GM18520 (cell line): ENCODE measurements around the gene PROK1.

Experiments used
- ATAC-seq: cut with Tn5 transposase; IDR thresholded peaks from one replicate; pipeline ENCODE4 v1.9.1; 2021; ENCODE audit not compliant: unreplicated experiment

Gene PROK1

DNA sequence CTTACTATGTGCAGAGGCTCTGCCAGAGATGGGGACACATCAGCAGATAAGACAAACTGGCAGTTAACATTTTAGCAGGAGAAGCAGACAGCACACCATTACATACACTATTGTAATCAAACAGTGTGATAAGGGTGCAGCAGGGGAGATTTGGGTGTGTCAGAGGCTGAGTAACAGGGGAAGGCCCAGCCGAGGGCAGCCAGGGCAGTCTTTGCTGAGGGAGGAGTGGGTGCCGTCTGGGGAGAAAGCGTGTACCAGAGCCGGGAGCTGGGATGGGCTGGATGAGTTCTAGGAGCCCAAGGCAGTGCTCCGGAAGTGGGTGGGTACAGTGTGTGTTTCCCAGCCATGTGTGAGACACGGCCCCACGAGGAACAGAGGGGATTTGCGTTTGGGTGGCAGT lies 36.8 kb downstream of the PROK1 start:
- ATAC-seq = no peak

DNA sequence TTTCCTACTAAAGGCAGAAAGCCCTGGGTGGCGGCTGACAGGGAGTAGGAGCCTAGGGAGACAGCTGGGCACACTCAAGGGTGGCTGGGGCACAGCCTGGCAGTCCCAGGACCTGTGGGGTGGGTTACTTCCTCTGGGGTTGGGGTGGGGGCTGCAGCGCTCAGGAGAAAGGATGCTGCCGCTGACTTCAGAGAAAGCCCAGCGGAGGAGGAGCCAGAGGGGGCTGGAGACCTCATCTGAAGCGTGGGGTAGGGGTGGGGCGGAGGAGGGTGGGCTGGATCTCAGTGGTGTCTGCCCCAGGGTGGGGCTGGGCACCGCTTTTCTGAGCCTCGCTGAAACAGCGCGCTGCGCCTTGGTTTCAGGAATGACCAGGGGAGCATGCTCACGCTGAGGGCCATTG lies 37.2 kb downstream of the PROK1 start:
- ATAC-seq = no peak

DNA sequence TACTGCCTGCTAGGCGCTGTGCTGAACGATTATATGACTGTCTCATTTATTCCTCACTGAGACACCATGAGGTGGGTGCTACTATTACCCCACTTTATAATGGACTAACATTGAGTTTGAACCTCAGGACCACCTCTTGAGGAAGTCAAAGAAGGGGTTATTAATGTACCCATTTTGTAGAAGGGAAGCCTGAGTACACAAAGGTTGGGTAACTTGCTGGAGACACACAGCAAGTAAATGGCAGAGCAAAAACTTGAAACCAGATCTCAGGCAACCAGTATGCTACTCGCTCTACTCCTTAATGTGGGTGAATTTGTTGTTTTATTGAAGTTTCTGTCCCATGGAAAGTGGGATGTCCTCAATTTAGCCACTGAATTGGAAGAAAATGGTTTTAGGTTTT lies 37.9 kb downstream of the PROK1 start:
- no peak for ATAC-seq

DNA sequence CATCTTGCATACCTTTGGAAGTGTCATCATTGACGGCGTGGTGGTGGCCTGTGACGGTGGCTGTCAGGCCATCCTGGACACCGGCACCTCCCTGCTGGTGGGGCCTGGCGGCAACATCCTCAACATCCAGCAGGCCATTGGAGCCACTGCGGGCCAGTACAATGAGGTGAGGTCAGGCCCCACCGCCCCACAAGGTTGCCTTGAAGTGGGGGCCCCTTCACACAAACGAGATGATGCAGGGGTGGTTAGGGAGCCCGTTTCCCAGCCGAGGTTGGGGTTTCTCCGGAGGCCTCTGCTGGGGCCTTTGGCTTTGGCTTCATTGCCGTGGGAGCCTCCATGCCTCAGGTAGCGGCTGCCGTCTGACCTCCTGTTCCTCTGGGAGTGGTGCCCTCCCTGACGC lies 38.5 kb downstream of the PROK1 start:
- no peak for ATAC-seq

DNA sequence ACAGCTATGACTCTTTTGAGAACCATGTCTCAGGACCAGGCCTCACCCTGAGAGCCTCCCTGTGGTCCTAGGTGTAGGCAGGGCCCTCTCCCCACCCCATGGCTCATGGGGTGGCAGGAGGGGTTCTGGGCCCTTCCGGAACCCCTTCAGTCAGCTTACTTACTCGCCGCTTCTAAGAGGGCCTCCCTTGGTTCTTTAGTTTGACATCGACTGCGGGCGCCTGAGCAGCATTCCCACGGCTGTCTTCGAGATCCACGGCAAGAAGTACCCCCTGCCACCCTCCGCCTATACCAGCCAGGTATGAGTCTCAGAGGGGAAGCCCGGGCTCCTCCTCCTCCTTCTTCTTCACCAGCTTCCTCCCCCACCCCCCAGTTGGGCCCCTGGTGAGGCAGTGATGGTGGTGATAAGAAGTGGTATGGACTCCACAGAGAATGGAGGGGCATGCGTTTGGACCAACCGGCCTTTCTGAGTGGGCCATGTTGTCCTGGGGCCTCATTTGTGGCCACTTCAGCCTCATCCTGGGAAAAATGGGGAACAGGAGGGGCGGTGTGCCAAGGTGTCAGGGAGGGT lies 39.1 kb downstream of the PROK1 start:
- ATAC-seq = no peak

DNA sequence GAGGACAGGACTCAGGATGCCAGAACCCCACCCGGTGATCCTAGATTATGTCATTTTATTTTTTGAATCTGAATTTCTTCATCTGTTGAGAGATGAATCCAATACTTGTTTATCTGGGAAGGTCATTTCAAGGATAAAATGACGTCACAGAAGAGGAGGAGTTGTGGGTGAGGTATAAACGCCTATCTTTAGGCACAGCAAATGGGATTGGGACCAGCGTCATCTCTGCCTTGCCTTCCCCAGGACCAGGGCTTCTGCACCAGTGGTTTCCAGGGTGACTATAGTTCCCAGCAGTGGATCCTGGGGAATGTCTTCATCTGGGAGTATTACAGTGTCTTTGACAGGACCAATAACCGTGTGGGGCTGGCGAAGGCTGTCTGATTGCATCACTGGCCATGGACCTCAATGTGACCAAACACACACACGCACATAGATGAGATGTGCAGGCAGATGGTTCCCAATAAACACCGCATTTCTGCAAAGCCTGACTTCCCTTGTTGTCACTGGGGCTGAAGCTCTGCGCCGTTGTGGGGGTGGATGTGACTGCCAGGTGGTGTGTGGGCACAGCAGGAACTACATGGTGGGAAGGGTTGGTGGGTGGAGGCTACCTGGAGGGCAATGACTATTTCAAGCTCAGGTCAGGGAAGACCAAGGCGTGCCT lies 40.0 kb downstream of the PROK1 start:
- ATAC-seq = no peak

- ATAC-seq = no peak
Measured at GRCh38 chr1:110492573-110492972, 41.6 kb downstream of the PROK1 start.

- no peak for ATAC-seq
Measured at GRCh38 chr1:110493059-110493699, 42.2 kb downstream of the PROK1 start.

DNA sequence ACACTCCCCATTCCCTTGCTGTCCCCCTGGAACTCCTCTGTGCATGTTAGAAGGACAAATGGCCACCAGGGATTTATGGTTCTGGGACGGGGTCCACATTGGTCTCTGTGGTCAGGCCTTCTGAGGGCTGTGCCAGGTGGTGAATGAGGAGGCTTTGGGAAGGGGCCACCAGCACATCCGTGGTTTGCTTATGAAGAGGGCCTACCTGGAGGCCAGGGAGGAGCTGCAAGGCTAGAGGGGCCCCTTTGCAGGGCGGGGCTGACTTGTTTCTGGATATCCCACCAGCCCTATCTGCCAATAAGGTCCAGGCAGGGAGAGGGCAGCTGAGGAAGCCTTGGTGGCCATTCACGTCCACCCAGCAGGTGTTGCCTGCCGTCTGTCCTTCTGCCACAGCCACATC lies 43.1 kb downstream of the PROK1 start:
- ATAC-seq = no peak

DNA sequence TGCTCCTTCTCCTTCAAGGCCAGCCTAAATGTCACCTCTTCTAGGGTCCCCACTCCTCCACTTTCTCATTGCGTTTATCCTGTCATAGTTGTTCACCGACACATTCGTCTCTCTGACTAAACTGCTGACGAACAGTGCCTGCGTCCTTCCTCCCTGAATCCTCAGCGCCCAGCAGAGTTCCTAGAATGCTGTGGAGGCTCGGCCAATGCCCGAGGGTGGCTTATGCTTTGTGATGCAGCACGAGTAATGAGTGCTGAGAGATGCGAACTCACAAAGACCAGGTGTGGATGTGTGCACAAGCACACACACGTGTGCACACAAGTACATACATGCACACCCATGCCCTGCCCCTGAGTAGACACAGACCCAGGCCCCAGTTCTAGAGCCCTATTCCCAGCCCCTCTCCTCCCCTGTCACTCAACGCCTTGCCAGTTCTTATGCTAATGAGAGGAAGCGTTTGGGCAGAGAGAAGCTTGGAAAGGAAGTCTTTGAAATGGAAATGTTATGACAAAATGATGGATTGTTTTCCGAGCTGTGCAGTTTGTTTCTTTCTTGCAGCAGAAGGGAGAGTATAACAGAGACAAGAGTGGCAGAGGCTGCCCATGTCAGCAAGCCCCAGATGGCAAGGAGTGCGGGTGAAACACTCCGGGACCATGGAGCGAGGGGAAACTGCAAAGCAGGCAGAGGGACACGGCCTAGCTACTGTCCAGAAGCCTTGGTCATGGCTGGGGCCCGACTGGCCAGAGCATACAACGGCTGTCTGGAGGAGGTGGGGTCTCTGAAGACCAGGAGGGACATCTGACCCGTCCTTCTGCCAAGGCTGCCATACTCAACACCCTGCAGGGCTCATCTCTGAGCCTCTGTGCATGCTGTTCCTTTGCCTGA lies 43.8 kb downstream of the PROK1 start:
- ATAC-seq = no peak

DNA sequence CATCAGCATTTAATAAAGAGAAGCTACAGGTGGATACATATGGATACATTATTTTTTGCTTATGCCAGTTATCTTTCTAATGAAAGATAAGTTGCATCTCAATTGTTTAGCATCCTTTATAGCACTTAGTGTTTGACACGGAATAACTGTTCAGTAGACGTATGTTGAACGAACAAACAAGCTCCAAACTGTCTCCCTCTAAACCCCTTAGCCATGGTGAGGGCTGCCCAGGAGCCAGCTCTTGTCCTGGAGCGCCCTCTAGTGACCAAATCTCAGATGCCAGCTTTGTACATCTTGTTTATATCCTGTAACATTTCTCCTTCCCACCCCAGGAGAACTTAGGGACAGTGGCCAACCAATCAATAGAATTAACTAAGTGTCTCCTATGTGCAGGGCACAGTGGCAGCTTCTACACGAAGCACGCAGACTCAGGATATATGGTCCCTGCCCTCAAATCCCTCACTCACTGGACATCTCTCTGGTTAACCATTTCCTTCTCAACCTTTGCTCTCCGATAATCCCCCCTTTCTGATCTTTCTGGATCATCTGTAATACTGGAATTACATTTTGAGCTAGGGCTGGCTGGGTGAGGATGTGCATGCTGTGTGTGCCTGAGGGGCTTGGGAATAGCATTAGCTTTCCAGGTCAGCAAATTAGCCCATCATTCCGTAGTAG lies 45.1 kb downstream of the PROK1 start:
- peak; percentile 45 for ATAC-seq

GRCh38 chr1:110498270-110498669 lies 47.3 kb downstream of the PROK1 start:
- ATAC-seq = no peak

DNA sequence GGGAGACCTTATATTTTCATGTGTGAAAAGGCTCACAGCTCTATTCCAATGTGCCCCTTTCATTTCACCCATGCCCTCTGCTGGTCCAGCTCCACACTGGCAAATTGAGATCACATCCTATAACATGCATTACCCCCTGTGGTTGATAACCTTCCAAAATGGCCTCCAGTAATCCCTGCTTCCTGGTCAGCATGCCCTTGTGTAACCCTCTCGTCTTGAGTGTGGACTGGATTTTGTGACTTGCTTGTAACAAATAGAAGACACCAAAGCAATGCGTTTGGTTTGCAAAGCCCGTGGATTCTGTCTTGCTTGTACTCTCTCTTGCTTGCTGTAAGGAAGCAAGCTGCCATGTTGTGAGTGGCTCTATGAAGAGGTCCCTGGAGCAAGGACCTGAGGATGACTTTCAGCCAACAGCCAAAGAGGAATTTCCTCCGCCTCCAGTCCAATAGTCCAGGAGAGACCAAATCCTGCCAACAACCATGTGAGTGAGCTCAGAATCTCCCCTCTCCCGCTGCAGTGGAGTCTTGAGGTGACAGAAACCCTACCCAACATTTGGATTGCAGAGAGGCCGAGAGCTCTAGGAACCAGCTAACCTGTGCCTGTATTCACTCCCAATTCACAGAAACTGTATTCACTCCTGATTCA lies 50.7 kb downstream of the PROK1 start:
- ATAC-seq = no peak

- ATAC-seq = no peak
Measured at GRCh38 chr1:110502402-110503151, 51.6 kb downstream of the PROK1 start.

DNA sequence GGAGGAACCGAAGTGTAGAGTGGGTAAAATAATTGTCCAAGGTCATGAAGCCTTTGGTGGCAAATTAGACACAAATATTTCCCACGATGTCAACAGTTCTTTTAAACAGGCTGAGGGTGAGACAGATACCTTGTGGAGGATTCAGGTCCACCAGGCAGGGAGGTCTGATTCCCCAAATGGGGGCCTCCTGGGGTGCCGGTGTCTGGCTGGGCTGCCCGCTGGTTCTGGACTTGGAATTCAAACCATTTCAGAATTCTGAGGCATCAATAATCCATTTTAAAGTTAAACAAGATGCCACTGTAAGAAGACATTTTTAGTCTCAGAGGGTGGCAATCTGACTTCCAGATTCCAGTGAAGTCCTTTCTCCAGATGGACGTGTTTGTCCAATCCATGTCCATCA lies 52.5 kb downstream of the PROK1 start:
- no peak for ATAC-seq

DNA sequence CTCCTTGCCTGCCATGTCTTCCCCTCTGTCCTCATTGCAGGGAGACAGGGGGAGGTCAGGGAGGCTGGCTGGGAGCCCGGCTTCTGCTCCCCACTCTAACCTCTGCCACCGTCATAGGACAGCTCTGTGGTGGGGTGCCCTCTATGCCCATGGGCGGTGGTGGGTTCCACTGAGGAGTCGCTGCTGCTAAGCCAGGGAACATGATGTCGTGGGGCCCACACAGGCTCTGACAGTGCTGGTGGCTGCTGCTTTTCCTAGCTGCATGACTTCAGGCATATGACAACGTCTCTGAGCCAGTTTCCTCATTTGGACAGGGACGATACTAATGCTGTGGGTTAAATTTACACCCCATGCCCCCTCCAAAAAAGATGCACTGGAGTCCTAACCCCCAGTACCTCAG lies 53.3 kb downstream of the PROK1 start:
- no peak for ATAC-seq

- no peak for ATAC-seq
Measured at GRCh38 chr1:110505596-110505995, 54.6 kb downstream of the PROK1 start.

DNA sequence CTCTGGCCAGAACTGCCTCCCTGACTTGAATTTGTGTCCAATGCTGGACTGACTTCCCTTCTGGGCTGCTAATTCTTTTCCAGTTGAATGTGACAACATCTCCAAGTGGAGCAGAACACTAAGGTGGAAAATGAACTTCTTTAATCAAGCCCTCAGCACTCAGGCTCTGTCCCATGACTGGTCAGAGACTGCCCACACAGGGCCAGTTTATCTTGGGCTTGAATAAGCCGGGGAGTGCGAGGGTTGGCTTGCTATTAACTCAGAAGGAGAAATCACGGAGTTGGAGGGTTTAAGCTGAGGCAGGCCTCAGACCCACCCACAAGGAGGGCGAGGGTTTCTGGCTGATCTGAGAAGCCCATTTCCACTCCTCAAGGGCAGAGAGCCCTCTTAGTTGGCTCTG lies 55.6 kb downstream of the PROK1 start:
- ATAC-seq = no peak
